NCI-H748 (cell line): ENCODE results near the gene PTPA.

ENCODE experiments used
- DNase-seq: peaks from one replicate; lab custom pipeline; 2025; ENCODE audit not compliant: unreplicated experiment; lab: John Stamatoyannopoulos, UW

Gene PTPA

GRCh38 chr9:129110740-129111527 lies at the start of gene PTPA, which contains the start of gene CRAT:
Gene PTPA (plus strand): TSS chr9:129111415. CDS start chr9:129111601, 186 bp downstream.
Gene CRAT (minus strand): TSS chr9:129110793. CDS start chr9:129110509, 284 bp downstream.
- DNase-seq: peak; percentile 92

GRCh38 chr9:129063061-129063460 lies 48.2 kb upstream of the PTPA start:
- DNase-seq: no peak

GRCh38 chr9:129064499-129064908 lies 46.7 kb upstream of the PTPA start:
- DNase-seq: no peak

- no peak for DNase-seq
Measured at GRCh38 chr9:129068110-129068509, 43.1 kb upstream of the PTPA start.

- DNase-seq: no peak
Measured at GRCh38 chr9:129068990-129069861, 42.0 kb upstream of the PTPA start.

- no peak for DNase-seq
Measured at GRCh38 chr9:129069862-129070641, 41.2 kb upstream of the PTPA start.

- no peak for DNase-seq
Measured at GRCh38 chr9:129070696-129071525, 40.3 kb upstream of the PTPA start.

GRCh38 chr9:129071526-129072126 lies 39.6 kb upstream of the PTPA start:
- DNase-seq: peak; percentile 11

GRCh38 chr9:129072171-129072570 lies 39.0 kb upstream of the PTPA start:
- no peak for DNase-seq

GRCh38 chr9:129073404-129073803 lies 37.8 kb upstream of the PTPA start:
- DNase-seq: no peak

GRCh38 chr9:129074106-129074505 lies 37.1 kb upstream of the PTPA start:
- DNase-seq: no peak

GRCh38 chr9:129075996-129076639 lies 35.1 kb upstream of the PTPA start:
- DNase-seq: no peak

- no peak for DNase-seq
Measured at GRCh38 chr9:129076640-129077037, 34.6 kb upstream of the PTPA start.

GRCh38 chr9:129077236-129077635 lies 34.0 kb upstream of the PTPA start:
- DNase-seq: no peak

- DNase-seq: no peak
Measured at GRCh38 chr9:129078691-129079503, 32.3 kb upstream of the PTPA start.

GRCh38 chr9:129079829-129080228 lies 31.4 kb upstream of the PTPA start:
- DNase-seq: no peak

GRCh38 chr9:129080298-129080600 lies 31.0 kb upstream of the PTPA start:
- no peak for DNase-seq

GRCh38 chr9:129080601-129081387 lies 30.4 kb upstream of the PTPA start, which contains the start of gene DOLPP1:
Gene DOLPP1 (plus strand): TSS chr9:129081111. CDS start chr9:129081132, 21 bp downstream.
- peak; percentile 99 for DNase-seq
